VCaP (cell line): ENCODE measurements around the gene CNTNAP4.

ENCODE experiments used
- H3K27ac ChIP-seq: fragments of 450-650 bp; 2 replicates; pipeline ENCODE4 v1.5.1; 2017
- CTCF ChIP-seq: fragments of 450-650 bp; conservative IDR thresholded peaks from 2 replicates; pipeline ENCODE4 v1.5.1; 2017; ENCODE audit warnings: mild to moderate bottlenecking, moderate library complexity

The CNTNAP4 gene

DNA sequence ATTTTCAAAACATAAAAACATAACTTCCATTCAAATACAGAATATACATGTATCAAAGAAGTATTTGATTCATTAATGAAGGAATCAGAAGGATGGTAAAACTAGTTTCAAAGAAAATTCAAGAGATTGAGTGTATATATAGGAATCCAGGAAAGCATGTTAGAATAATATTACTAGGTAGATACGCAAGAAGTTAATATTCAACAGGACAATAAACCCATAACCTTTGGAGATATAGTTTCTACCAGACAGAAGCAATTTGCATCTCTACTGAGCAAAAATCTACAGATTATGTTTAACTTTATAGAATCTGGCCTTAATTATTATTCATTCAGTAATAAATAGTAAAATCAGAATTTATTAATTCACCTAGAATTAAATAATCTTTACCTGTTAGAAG lies 166.8 kb downstream of the CNTNAP4 start:
- H3K27ac ChIP-seq = no peak overlapping the region
- TF ChIP-seq CTCF = no peak

DNA sequence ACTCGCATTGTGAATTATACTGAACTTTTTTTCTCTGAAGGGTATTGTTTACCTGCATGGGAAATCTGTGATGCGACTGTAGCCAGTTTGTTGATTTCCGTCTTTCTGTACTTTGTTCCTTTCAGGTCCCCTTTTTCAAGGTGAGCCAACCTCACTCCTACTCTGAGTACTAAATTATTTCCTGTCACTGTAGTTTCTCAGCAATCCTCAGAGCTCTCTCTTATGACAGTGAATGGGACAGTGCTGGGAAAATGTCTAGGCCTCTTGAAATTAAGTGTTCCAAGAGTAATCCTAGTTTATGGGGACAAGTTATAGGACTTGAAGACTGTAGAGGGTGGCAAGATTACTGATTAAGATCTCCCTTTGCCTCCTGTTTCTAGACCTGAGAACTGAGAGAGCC lies 167.6 kb downstream of the CNTNAP4 start:
- no peak overlapping the region for H3K27ac ChIP-seq
- TF ChIP-seq CTCF = no peak

GRCh38 chr16:76445815-76446214 lies 168.6 kb downstream of the CNTNAP4 start:
- H3K27ac ChIP-seq = no peak overlapping the region
- no peak for TF ChIP-seq CTCF

DNA sequence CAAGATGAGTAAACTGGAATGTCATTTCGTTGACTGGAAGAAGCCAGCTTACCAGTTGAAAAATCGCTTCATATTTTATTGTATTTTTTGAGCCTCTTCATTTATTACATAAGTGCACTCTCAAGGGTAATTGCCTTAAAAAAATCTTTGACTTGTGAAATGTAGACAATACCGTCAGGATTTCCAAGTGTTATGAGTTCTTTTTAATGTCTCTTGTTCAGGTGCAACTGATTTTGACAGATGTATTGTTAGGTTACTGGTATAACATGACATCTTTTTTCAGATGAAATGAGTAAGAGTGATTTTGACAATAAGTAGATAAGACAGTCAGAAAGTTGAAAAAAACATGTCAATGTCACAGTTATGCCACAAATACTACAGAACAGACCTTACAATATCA lies 169.1 kb downstream of the CNTNAP4 start:
- no peak for TF ChIP-seq CTCF
- no peak overlapping the region for H3K27ac ChIP-seq

DNA sequence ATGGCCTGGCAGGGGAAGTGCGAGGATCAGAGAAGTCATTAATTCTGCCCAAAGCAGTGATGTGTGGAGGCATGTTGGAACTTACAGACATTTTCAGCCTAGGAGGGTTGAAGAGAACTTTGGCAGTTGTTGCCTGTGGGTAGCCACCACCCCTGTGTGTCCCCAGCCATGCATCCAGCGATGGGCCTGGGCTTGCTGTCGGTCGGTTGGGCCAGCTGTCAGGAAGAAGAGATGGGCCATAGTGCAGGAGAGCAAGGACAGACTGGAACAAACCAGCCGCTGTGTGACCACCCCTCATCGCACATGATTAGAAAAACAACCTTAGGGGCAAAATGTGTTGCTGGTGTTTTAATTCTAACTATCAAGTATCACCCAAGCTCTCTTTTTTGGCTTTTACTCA lies 173.7 kb downstream of the CNTNAP4 start:
- TF ChIP-seq CTCF = no peak
- no peak overlapping the region for H3K27ac ChIP-seq

- no peak overlapping the region for H3K27ac ChIP-seq
- TF ChIP-seq CTCF = no peak
These were observed 178.1 kb downstream of the CNTNAP4 start for GRCh38 chr16:76455257-76455656.

GRCh38 chr16:76456016-76456415 lies 178.8 kb downstream of the CNTNAP4 start:
- no peak for TF ChIP-seq CTCF
- H3K27ac ChIP-seq = no peak overlapping the region

- no peak overlapping the region for H3K27ac ChIP-seq
- no peak for TF ChIP-seq CTCF
These were observed 181.9 kb downstream of the CNTNAP4 start for GRCh38 chr16:76459111-76459510.
